ENCODE measurements around the gene TSC2. TPM values are rescaled to one million over a fixed set of nuclear protein-coding genes. Genes with fewer than 3 reads are reported as not detected.
"Not testable (repeated sequence)": the region's sequence is repeated elsewhere in the genome, so short reads cannot be mapped to it uniquely, and the experiment has no call there.

The TSC2 gene
- total RNA-seq, 4 donors from 2014 or later, result 36.3 to 78.8 (median 54.6) TPM

GRCh38 chr16:2115591-2115973, 67.8 kb downstream of the TSC2 start:
- no peak for ATAC-seq
- Histone ChIP-seq H3K9me3 (no peaks in the 10 kb centered on the region), H3K36me3 (peaks cover 0 to 50% of the 10 kb centered on the region in 2 donors), H3K27me3 (no peaks in the 10 kb centered on the region), H3K27ac (no peak overlapping the region), H3K4me1 (peaks cover 0 to 43% (median 10%) of the 10 kb centered on the region in 3 donors), H3K4me3 (no peak overlapping the region)
- no CpG with 5 or more reads among the region's 13 CpGs for WGBS, 2 donors (ENCODE audit: low coverage in 1 of 2)
- TF ChIP-seq POLR2A (IDR thresholded peaks at IDR 0.05) (no peak), CTCF (IDR thresholded peaks at IDR 0.05) (no peak), EP300 (IDR thresholded peaks at IDR 0.05) (no peak), POLR2AphosphoS5 (IDR thresholded peaks at IDR 0.05) (no peak)

- not testable (repeated sequence) for H3K9me3 ChIP-seq, ATAC-seq, H3K27me3 ChIP-seq, H3K4me3 ChIP-seq
- Histone ChIP-seq H3K27ac (peak overlapping the region in 3 of 4 donors; percentile 34 to 72 (median 61)), H3K36me3 (peaks cover 0 to 41% of the 10 kb centered on the region in 2 donors), H3K4me1 (peaks cover 0 to 51% (median 15%) of the 10 kb centered on the region in 3 donors)
- 76% methylated on average over 6 of the region's 24 CpGs; no CpG with 5 or more reads in 1 of the 2 donors for WGBS, 2 donors (ENCODE audit: low coverage in 1 of 2)
These were observed 68.6 kb downstream of the TSC2 start for GRCh38 chr16:2116428-2116827.

GRCh38 chr16:2117341-2117740, 69.6 kb downstream of the TSC2 start:
- WGBS, 2 donors (ENCODE audit: low coverage in 1 of 2), result no CpG with 5 or more reads among the region's 25 CpGs
- Histone ChIP-seq H3K4me1 (peaks cover 0 to 60% (median 22%) of the 10 kb centered on the region in 3 donors), H3K27ac (peak overlapping the region in 3 of 4 donors; percentile 61 to 72 (median 67)), H3K36me3 (peaks cover 0 to 32% of the 10 kb centered on the region in 2 donors)
- H3K9me3 ChIP-seq, H3K27me3 ChIP-seq, ATAC-seq, H3K4me3 ChIP-seq: not testable (repeated sequence)

- Histone ChIP-seq H3K4me1 (peaks cover 0 to 68% (median 30%) of the 10 kb centered on the region in 3 donors), H3K27ac (peak overlapping the region in 3 of 4 donors; percentile 69 to 99 (median 69)), H3K36me3 (peaks cover 0 to 25% of the 10 kb centered on the region in 2 donors)
- not testable (repeated sequence) for H3K27me3 ChIP-seq, ATAC-seq, H3K4me3 ChIP-seq, H3K9me3 ChIP-seq
- whole genome bisulfite sequencing, 2 donors (ENCODE audit: low coverage in 1 of 2), result no CpG with 5 or more reads among the region's 35 CpGs
These were observed 70.4 kb downstream of the TSC2 start for GRCh38 chr16:2117960-2118722.

- ATAC-seq, result peak; percentile 42
- not testable (repeated sequence) for H3K36me3 ChIP-seq, H3K9me3 ChIP-seq, H3K27me3 ChIP-seq
- TF ChIP-seq CTCF (IDR thresholded peaks at IDR 0.05), result peak in 3 of 4 experiments; percentile 60 to 69 (median 61)
- 9 to 24% methylated on average over 4 to 5 of the region's 9 CpGs for WGBS, 2 donors (ENCODE audit: low coverage in 1 of 2)
- H3K4me1 ChIP-seq, result peaks cover 0 to 96% (median 59%) of the 10 kb centered on the region in 3 donors
- peak overlapping the region; percentile 15 to 53 for H3K4me3 ChIP-seq
- peak overlapping the region; percentile 97 to 99 (median 98) for H3K27ac ChIP-seq
These were observed 73.5 kb downstream of the TSC2 start for GRCh38 chr16:2121325-2121724.

- Histone ChIP-seq H3K4me1 (peaks cover 0 to 96% (median 64%) of the 10 kb centered on the region in 3 donors), H3K27ac (peak overlapping the region; percentile 97 to 99 (median 98)), H3K9me3 (no peaks in the 10 kb centered on the region), H3K4me3 (peak overlapping the region; percentile 15 to 53), H3K27me3 (no peaks in the 10 kb centered on the region), H3K36me3 (no peaks in the 10 kb centered on the region)
- ATAC-seq, result no peak
- no peak for TF ChIP-seq POLR2AphosphoS5 (IDR thresholded peaks at IDR 0.05)
- no peak for TF ChIP-seq POLR2A (IDR thresholded peaks at IDR 0.05)
- WGBS, 2 donors (ENCODE audit: low coverage in 1 of 2), result no CpG with 5 or more reads among the region's 19 CpGs
These were observed 74.1 kb downstream of the TSC2 start for GRCh38 chr16:2121853-2122252.

GRCh38 chr16:2122429-2122828, 74.6 kb downstream of the TSC2 start:
- TF ChIP-seq POLR2AphosphoS5 (IDR thresholded peaks at IDR 0.05) (no peak), POLR2A (IDR thresholded peaks at IDR 0.05) (no peak), CTCF (IDR thresholded peaks at IDR 0.05) (no peak), EP300 (IDR thresholded peaks at IDR 0.05) (no peak)
- WGBS, 2 donors (ENCODE audit: low coverage in 1 of 2), result 0% methylated on average over 1 of the region's 17 CpGs; no CpG with 5 or more reads in 1 of the 2 donors
- no peak for ATAC-seq

More at GRCh38 chr16:2122429-2122828, 74.6 kb downstream of the TSC2 start:
- no peaks in the 10 kb centered on the region for H3K27me3 ChIP-seq
- peaks cover 0 to 96% (median 66%) of the 10 kb centered on the region in 3 donors for H3K4me1 ChIP-seq
- H3K36me3 ChIP-seq, result no peaks in the 10 kb centered on the region
- H3K27ac ChIP-seq, result peak overlapping the region; percentile 97 to 99 (median 98)
- no peaks in the 10 kb centered on the region for H3K9me3 ChIP-seq
- H3K4me3 ChIP-seq, result peak overlapping the region; percentile 17 to 53
